HCT116 (cell line): ENCODE measurements around the gene CA5B. TPM values are rescaled to one million over a fixed set of nuclear protein-coding genes. Genes with fewer than 3 reads are reported as not detected.

ENCODE experiments used
- ATAC-seq: fragments of 200-7000 bp; cut with Tn5 transposase; 2 replicates; pipeline ENCODE4 v1.9.1; 2020; ENCODE audit warnings: mild to moderate bottlenecking, moderate library complexity
- BruUV-seq: library from RNA; stranded (reverse); fragments of 400-500 nt; replicated peaks from 2 replicates; lab custom pipeline; 2021; lab: Mats Ljungman, UMichigan
- CTCF ChIA-PET: fragments of 300-600 bp; sonication (Branson Sonifier 250); formaldehyde crosslinking; loops from one replicate; lab custom pipeline; 2021; ENCODE audit warnings: antibody characterized with exemption; lab: Charles Lee
- POLR2A ChIA-PET: fragments of 300-600, 350-600 bp; sonication (Branson Sonifier 250); formaldehyde crosslinking; loops from one replicate; lab custom pipeline; 2021; ENCODE audit warnings: antibody characterized with exemption; lab: Charles Lee
- RAD21 ChIA-PET, 2 experiments: fragments of 300-600 bp; sonication (Branson Sonifier 250); formaldehyde crosslinking; loops; one replicate each; lab custom pipeline; 2023; ENCODE audit warnings: low total read pairs in 2 of 2; ENCODE audit not compliant: uncharacterized antibody in 2 of 2, unreplicated experiment in 2 of 2, low non-redundant PET in 1 of 2; lab: Charles Lee
- DNase-seq: peaks from one replicate; pipeline ENCODE4 v3.0.0-alpha.2; 2010; ENCODE audit warnings: low read depth, low spot score
- H2AFZ ChIP-seq: fragments of 200-600 bp; shearing (Covaris generic), sonication (generic); 2 replicates; pipeline ENCODE4 v1.6.1; 2017; ENCODE audit warnings: low read depth, mixed run types, mixed read lengths, antibody characterized with exemption, low read length; ENCODE audit not compliant: poor library complexity, severe bottlenecking
- H3K27ac ChIP-seq: 2 replicates; pipeline ENCODE4 v1.5.1; 2012; ENCODE audit warnings: low read depth, low read length
- H3K27me3 ChIP-seq: fragments of 200-600 bp; sonication (generic); 2 replicates; pipeline ENCODE4 v1.6.1; 2016; ENCODE audit warnings: mixed run types, low read length, mixed read lengths; ENCODE audit not compliant: insufficient read depth
- H3K36me3 ChIP-seq, 2 experiments: fragments of 200-500 bp in 1 of 2; fragments of 200-600 bp in 1 of 2; sonication (Bioruptor generic) in 1 of 2; sonication (generic) in 1 of 2; 2 replicates each; pipeline versions ENCODE4 v1.5.1 to v1.6.1; 2014 to 2016; ENCODE audit warnings: low read length in 2 of 2, inconsistent platforms in 1 of 2, mixed read lengths in 1 of 2, mixed run types in 1 of 2; ENCODE audit not compliant: insufficient read depth in 2 of 2, control insufficient read depth in 1 of 2
- H3K4me1 ChIP-seq, 2 experiments: fragments of 200-600 bp in 1 of 2; sonication (generic) in 1 of 2; 2 replicates each; pipeline versions ENCODE4 v1.5.1 to v1.6.1; 2012 to 2017; ENCODE audit warnings: low read length in 2 of 2, inconsistent platforms in 1 of 2, mild to moderate bottlenecking in 1 of 2, mixed read lengths in 1 of 2, mixed run types in 1 of 2, moderate library complexity in 1 of 2; ENCODE audit not compliant: insufficient read depth in 2 of 2, control insufficient read depth in 1 of 2
- H3K4me2 ChIP-seq: fragments of 200-600 bp; sonication (generic); 2 replicates; pipeline ENCODE4 v1.6.1; 2017; ENCODE audit warnings: mixed run types, low read length, mixed read lengths
- H3K4me3 ChIP-seq, 2 experiments: fragments of 200-600 bp in 1 of 2; sonication (generic) in 1 of 2; replicated peaks in 1 of 2; 2 replicates each; pipeline ENCODE4 v1.5.1; 2011 to 2016; ENCODE audit warnings: low read length in 2 of 2, control low read depth in 1 of 2, low read depth in 1 of 2, mild to moderate bottlenecking in 1 of 2, mixed read lengths in 1 of 2, mixed run types in 1 of 2
- H3K79me2 ChIP-seq: fragments of 200-600 bp; sonication (generic); 2 replicates; pipeline ENCODE4 v1.6.1; 2017; ENCODE audit warnings: mild to moderate bottlenecking, mixed run types, low read length, moderate library complexity, mixed read lengths; ENCODE audit not compliant: insufficient read depth
- H3K9ac ChIP-seq: fragments of 200-600 bp; sonication (generic); 2 replicates; pipeline ENCODE4 v1.6.1; 2016; ENCODE audit warnings: low read length, mixed read lengths
- H3K9me2 ChIP-seq: fragments of 200-600 bp; sonication (generic), shearing (Covaris generic); 2 replicates; pipeline ENCODE4 v1.6.1; 2017; ENCODE audit warnings: mixed run types, mild to moderate bottlenecking, moderate library complexity; ENCODE audit not compliant: insufficient read depth
- H3K9me3 ChIP-seq, 2 experiments: fragments of 200-500 bp in 1 of 2; fragments of 200-600 bp in 1 of 2; sonication (Bioruptor generic) in 1 of 2; sonication (generic) in 1 of 2; 2 replicates each; pipeline ENCODE4 v1.6.1; 2014 to 2017; ENCODE audit warnings: low read length in 2 of 2, mixed read lengths in 2 of 2, inconsistent platforms in 1 of 2, low read depth in 1 of 2, mild to moderate bottlenecking in 1 of 2, mixed run types in 1 of 2, moderate library complexity in 1 of 2; ENCODE audit not compliant: control insufficient read depth in 1 of 2, insufficient read depth in 1 of 2
- H4K20me1 ChIP-seq: fragments of 200-600 bp; sonication (generic), shearing (Covaris generic); 2 replicates; pipeline ENCODE4 v1.6.1; 2017; ENCODE audit warnings: mixed run types, mild to moderate bottlenecking, moderate library complexity; ENCODE audit not compliant: insufficient read depth
- CEBPB ChIP-seq: IDR thresholded peaks from 2 replicates; pipeline ENCODE4 v1.6.1; 2012; ENCODE audit warnings: low read depth
- ELF1 ChIP-seq: IDR thresholded peaks from 2 replicates; pipeline ENCODE4 v1.6.1; 2012; ENCODE audit warnings: low read depth, borderline replicate concordance
- POLR2AphosphoS5 ChIP-seq: IDR thresholded peaks from 2 replicates; pipeline ENCODE4 v1.6.1; 2011; ENCODE audit warnings: mild to moderate bottlenecking, low read depth, low read length, moderate library complexity
- YY1 ChIP-seq: IDR thresholded peaks from 2 replicates; pipeline ENCODE4 v1.6.1; 2011; ENCODE audit warnings: low read length, low read depth, moderate library complexity, mild to moderate bottlenecking; ENCODE audit not compliant: insufficient replicate concordance; ENCODE audit errors: extremely low read depth
- intact Hi-C: fragments of 100-400 bp; cut with micrococcal nuclease; formaldehyde crosslinking; loops from 2 replicates; pipeline ENCODE4 v1.10.0; 2022
- total RNA-seq: library from RNA; stranded (reverse); gene quantifications from one replicate; pipeline ENCODE4 v1.2.1, GENCODE V29; 2021; ENCODE audit not compliant: unreplicated experiment

Gene CA5B
- total RNA-seq, 1 experiment from 2014 or later = 5.5 TPM

- ChIA-PET POLR2A (no interaction called here), CTCF (no interaction called here), RAD21 (no interaction called here)
- H3K9me3 ChIP-seq = no peaks in the 10 kb centered on the region
- ATAC-seq = no peak
- H3K4me2 ChIP-seq = peak overlapping the region; percentile 74
- no peaks in the 10 kb centered on the region for H3K9me2 ChIP-seq
- no peak overlapping the region for H3K9ac ChIP-seq
- H4K20me1 ChIP-seq = no peaks in the 10 kb centered on the region
- no peaks in the 10 kb centered on the region for H3K36me3 ChIP-seq
- no peak overlapping the region for H2AFZ ChIP-seq
- TF ChIP-seq POLR2AphosphoS5 (no peak), CEBPB (no peak)
- TF ChIP-seq, all 23 proteins: peak for 0
- Histone ChIP-seq H3K27me3 (no peaks in the 10 kb centered on the region), H3K4me1 (peaks cover 23 to 33% of the 10 kb centered on the region in 2 experiments), H3K79me2 (no peaks in the 10 kb centered on the region; the same call in 1 of the 2 replicates), H3K27ac (peak overlapping the region; percentile 74), H3K4me3 (no peak overlapping the region)
- no peak for DNase-seq
- BruUV-seq = no TSS peak
- intact Hi-C loops = no loop called here
These were observed 18.6 kb upstream of the CA5B start for GRCh38 chrX:15719324-15719968.

GRCh38 chrX:15721911-15722310, 16.2 kb upstream of the CA5B start:
- CTCF ChIA-PET = no interaction called here
- H3K4me1 ChIP-seq = peaks cover 18 to 33% of the 10 kb centered on the region in 2 experiments
- intact Hi-C loops = no loop called here
- H3K36me3 ChIP-seq = no peaks in the 10 kb centered on the region
- no peak overlapping the region for H3K9ac ChIP-seq
- no peaks in the 10 kb centered on the region for H4K20me1 ChIP-seq
- H2AFZ ChIP-seq = no peak overlapping the region
- RAD21 ChIA-PET = no interaction called here
- H3K4me2 ChIP-seq = no peak overlapping the region
- no peak for DNase-seq
- no peaks in the 10 kb centered on the region for H3K9me2 ChIP-seq
- TF ChIP-seq ELF1 (no peak), YY1 (no peak)
- no peaks in the 10 kb centered on the region; the same call in 1 of the 2 replicates for H3K79me2 ChIP-seq
- no peak for ATAC-seq
- POLR2A ChIA-PET = no interaction called here
- no peaks in the 10 kb centered on the region for H3K9me3 ChIP-seq
- H3K4me3 ChIP-seq = no peak overlapping the region
- no peak overlapping the region for H3K27ac ChIP-seq
- no TSS peak for BruUV-seq
- no peaks in the 10 kb centered on the region for H3K27me3 ChIP-seq
